Measurements from ENCODE around the gene ZNF444.

Gene ZNF444

DNA sequence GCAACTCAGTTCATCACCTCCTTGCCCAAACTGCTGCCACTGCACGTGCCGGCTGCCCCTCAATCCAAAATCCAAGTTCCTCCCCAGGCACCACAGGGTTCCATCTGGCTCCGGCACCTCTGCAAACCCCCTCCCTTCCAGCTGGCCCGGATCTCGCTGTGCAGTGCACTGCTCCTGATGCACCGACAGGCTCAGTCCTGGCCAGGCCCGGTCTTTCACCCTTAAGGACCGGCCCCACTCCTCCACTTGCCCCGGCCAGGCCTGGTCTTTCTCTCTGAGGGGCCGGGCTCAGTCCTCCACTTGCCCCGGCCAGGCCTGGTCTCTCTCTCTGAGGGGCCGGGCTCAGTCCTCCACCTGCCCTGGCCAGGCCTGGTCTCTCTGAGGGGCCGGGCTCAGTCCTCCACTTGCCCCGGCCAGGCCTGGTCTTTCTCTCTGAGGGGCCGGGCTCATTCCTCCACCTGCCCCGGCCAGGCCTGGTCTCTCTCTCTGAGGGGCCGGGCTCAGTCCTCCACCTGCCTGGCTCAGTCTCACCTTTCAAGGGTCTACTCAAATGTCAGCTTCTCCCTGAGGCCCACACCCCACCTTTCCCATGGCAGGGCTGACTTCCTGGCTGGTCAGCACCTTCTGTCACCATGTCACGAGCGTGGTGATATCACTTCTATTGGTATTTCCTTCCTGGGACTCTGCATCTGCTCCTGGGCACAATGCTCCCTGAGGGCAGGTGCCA, 26.9 kb upstream of the ZNF444 start:
- DNase-seq (ENCODE audit: low read depth) = no peak
- no peak overlapping the region for H3K4me3 ChIP-seq (ENCODE audit: control insufficient read depth, low read depth, low read length)
- TF ChIP-seq, protein P1, sequence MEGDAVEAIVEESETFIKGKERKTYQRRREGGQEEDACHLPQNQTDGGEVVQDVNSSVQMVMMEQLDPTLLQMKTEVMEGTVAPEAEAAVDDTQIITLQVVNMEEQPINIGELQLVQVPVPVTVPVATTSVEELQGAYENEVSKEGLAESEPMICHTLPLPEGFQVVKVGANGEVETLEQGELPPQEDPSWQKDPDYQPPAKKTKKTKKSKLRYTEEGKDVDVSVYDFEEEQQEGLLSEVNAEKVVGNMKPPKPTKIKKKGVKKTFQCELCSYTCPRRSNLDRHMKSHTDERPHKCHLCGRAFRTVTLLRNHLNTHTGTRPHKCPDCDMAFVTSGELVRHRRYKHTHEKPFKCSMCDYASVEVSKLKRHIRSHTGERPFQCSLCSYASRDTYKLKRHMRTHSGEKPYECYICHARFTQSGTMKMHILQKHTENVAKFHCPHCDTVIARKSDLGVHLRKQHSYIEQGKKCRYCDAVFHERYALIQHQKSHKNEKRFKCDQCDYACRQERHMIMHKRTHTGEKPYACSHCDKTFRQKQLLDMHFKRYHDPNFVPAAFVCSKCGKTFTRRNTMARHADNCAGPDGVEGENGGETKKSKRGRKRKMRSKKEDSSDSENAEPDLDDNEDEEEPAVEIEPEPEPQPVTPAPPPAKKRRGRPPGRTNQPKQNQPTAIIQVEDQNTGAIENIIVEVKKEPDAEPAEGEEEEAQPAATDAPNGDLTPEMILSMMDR (IDR thresholded peaks at IDR 0.05; ENCODE audit: control insufficient read depth, insufficient read depth, low read depth, low read length, missing control alignments) = no peak

DNA sequence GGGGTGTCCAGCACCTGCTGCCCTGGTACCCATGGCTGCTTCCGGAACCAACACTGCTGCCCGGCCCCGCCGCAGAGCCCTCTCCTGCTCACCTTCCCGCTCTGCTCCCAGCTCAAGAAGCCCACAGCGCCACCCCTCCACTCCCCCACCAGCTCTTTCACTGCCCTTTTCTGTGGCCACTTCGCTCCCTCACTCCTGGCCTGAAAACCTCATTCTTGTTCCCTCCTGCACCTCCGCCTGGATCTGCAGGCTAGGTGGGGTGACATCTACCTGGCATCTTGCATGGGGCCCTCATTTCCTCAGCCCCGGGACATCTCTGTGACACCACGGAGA, 26.3 kb upstream of the ZNF444 start:
- no peak for DNase-seq (ENCODE audit: low read depth)
- H3K4me3 ChIP-seq (ENCODE audit: control insufficient read depth, low read depth, low read length) = no peak overlapping the region
- TF ChIP-seq, protein P1 (IDR thresholded peaks at IDR 0.05; ENCODE audit: control insufficient read depth, insufficient read depth, low read depth, low read length, missing control alignments) = no peak

DNA sequence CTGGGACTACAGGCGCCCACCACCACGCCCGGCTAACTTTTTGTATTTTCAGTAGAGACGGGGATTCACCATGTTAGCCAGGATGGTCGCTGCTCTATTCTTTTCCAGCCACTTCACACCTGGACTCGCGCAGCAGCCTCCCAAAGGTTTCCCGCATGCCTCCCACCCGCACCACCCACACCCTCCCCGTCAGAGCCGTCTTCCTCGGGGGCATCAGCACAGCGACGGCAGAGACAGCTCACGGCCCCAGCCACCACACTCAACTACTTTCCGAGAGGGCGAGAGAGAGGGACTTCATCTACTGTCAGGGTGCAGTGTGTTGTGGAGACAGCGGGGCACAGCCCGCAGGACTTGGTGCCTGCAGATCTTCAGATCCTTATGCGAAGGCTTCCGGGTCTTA, 25.6 kb upstream of the ZNF444 start:
- DNase-seq (ENCODE audit: low read depth) = no peak
- H3K4me3 ChIP-seq (ENCODE audit: control insufficient read depth, low read depth, low read length) = no peak overlapping the region
- TF ChIP-seq, protein P1 (IDR thresholded peaks at IDR 0.05; ENCODE audit: control insufficient read depth, insufficient read depth, low read depth, low read length, missing control alignments) = no peak

DNA sequence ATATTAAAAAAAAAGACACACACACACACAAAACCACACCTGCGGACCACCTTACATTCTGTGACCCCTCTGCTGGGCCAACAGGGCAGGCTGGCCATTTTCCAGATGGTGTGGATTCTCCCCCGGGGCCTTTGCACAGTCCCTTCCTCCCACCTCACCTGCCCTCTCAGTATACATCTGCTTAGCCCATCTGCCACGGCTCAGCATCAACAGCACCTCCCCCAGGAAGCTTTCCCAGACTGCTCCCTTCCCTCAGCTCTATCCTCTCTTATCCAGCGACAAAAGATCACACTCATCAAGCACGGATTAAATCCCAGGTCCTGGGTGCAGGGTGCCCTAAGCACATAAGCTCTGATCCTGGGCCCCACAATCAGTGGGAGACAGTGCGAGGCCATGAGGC, 24.5 kb upstream of the ZNF444 start:
- TF ChIP-seq, protein P1 (IDR thresholded peaks at IDR 0.05; ENCODE audit: control insufficient read depth, insufficient read depth, low read depth, low read length, missing control alignments) = no peak
- H3K4me3 ChIP-seq (ENCODE audit: control insufficient read depth, low read depth, low read length) = no peak overlapping the region
- no peak for DNase-seq (ENCODE audit: low read depth)

DNA sequence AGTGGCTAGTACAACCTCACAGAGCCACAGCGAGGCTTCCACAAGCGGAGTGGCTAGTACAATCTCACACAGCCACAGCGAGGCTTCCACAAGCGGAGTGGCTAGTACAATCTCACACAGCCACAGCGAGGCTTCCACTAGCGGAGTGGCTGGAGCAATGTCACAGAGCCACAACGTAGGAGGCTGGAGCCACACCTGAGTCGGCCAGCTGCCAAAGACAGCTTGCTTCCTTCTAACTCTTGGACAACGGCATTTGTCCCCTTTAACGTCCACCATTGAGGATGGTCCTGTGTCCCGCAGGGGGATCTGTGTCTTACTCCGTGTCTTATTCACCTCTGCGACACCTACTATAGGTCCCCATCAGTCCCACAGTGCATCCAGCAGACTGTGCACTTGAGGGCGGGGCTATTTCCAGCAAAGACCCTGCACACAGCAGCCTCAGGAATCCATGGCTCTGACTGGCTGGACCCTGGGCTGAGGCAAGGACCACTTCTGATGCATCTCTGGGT, 23.7 kb upstream of the ZNF444 start:
- TF ChIP-seq, protein P1 (IDR thresholded peaks at IDR 0.05; ENCODE audit: control insufficient read depth, insufficient read depth, low read depth, low read length, missing control alignments) = no peak
- H3K4me3 ChIP-seq (ENCODE audit: control insufficient read depth, low read depth, low read length) = no peak overlapping the region
- DNase-seq (ENCODE audit: low read depth) = no peak

DNA sequence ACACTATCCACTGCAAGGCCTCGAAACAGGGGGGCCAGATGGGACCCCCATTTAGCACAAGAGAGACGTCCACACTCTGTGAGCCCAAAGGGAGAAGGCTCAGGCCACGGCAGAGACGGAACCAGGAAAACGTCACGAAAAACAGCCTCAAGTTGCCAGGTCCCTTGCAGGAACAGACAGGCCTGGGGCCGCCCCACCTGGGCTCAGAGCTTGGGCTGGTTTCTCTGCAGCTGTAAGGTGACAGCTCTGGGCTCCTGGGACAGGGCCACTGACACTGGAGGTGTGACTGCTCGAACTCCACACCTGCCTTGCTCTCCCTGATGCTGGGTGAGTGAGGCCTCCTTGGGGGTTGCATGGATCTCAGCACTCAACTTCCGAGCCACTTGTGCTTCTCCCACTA, 23.2 kb upstream of the ZNF444 start:
- TF ChIP-seq, protein P1 (IDR thresholded peaks at IDR 0.05; ENCODE audit: control insufficient read depth, insufficient read depth, low read depth, low read length, missing control alignments) = no peak
- DNase-seq (ENCODE audit: low read depth) = no peak
- no peak overlapping the region for H3K4me3 ChIP-seq (ENCODE audit: control insufficient read depth, low read depth, low read length)

Measured in AG09309 (cell line).